ENCODE measurements around the gene ZDHHC14. TPM values are rescaled to one million over a fixed set of nuclear protein-coding genes. Genes with fewer than 3 reads are reported as not detected.

ZDHHC14 gene
- total and polyA plus RNA-seq, 2 of the 8 experiments (the other 6 are each of a cell fraction or from before 2014, with no cell fraction given), result 2.9 to 5.3 TPM

GRCh38 chr6:157494132-157494710, 113.2 kb downstream of the ZDHHC14 start (continued):
- TF ChIP-seq SIN3A (conservative IDR thresholded peaks at IDR 0.05 in 1 of 2, IDR thresholded peaks at IDR 0.05 in 1 of 2; ENCODE audit: low read depth in 1 of 2, low read length in 2 of 2), result no peak
- no peak for TF ChIP-seq SUZ12 (IDR thresholded peaks at IDR 0.05; ENCODE audit: low read length)
- TF ChIP-seq SP1 (IDR thresholded peaks at IDR 0.05; ENCODE audit: low read depth, low read length), result no peak
- no peak for TF ChIP-seq JUND (IDR thresholded peaks at IDR 0.05; ENCODE audit: low read length)
- no peak for TF ChIP-seq POLR2AphosphoS5 (IDR thresholded peaks at IDR 0.05; ENCODE audit: low read depth, low read length)
- no peak for TF ChIP-seq SP4 (IDR thresholded peaks at IDR 0.05; ENCODE audit: low read length)
- TF ChIP-seq CHD2 (IDR thresholded peaks at IDR 0.05; ENCODE audit: low read length), result no peak
- no peak for TF ChIP-seq E2F6 (IDR thresholded peaks at IDR 0.05)
